K562 (cell line): ENCODE measurements around the gene TRIM24. TPM values are rescaled to one million over a fixed set of nuclear protein-coding genes. Genes with fewer than 3 reads are reported as not detected.

Source experiments
- ATF2 ChIP-seq: sonication (generic); formaldehyde crosslinking; IDR thresholded peaks from 2 replicates; pipeline ENCODE4 v1.8.1; 2022; ENCODE audit warnings: missing genetic modification reagents
- HEY1 ChIP-seq: fragments of 250-450 bp; sonication (Bioruptor Pico); IDR thresholded peaks from 2 replicates; pipeline ENCODE4 v1.5.0; 2020; ENCODE audit warnings: mild to moderate bottlenecking, moderate library complexity, borderline replicate concordance
- HNRNPLL ChIP-seq: fragments of 200-400 bp; formaldehyde crosslinking; IDR thresholded peaks from 2 replicates; pipeline ENCODE4 v1.6.1; 2017; ENCODE audit warnings: low read length, low read depth, mild to moderate bottlenecking; ENCODE audit not compliant: poor library complexity, severe bottlenecking
- L3MBTL2 ChIP-seq: fragments of 450-650 bp; IDR thresholded peaks from 2 replicates; pipeline ENCODE4 v1.6.1; 2016; ENCODE audit warnings: mild to moderate bottlenecking, moderate library complexity
- NEUROD1 ChIP-seq: fragments of 150-350 bp; IDR thresholded peaks from 2 replicates; pipeline ENCODE4 v1.6.1; 2014; ENCODE audit warnings: borderline replicate concordance, low read length, low read depth; ENCODE audit not compliant: partially characterized antibody
- NONO ChIP-seq, 2 experiments: fragments of 200-400 bp in 1 of 2; fragments of 450-650 bp in 1 of 2; formaldehyde crosslinking in 1 of 2; IDR thresholded peaks; 2 replicates each; pipeline ENCODE4 v1.6.1; 2017; ENCODE audit warnings: low read depth in 2 of 2, mild to moderate bottlenecking in 2 of 2, moderate library complexity in 2 of 2, low read length in 1 of 2
- RFX1 ChIP-seq: fragments of 450-650 bp; IDR thresholded peaks from 2 replicates; pipeline ENCODE4 v1.6.1; 2016; ENCODE audit warnings: mild to moderate bottlenecking, moderate library complexity
- RFX7 ChIP-seq: fragments of 250-450 bp; sonication (Bioruptor Pico); IDR thresholded peaks from 2 replicates; pipeline ENCODE4 v1.5.1; 2021; ENCODE audit warnings: mild to moderate bottlenecking
- SRSF3 ChIP-seq: fragments of 200-400 bp; formaldehyde crosslinking; IDR thresholded peaks from 2 replicates; pipeline ENCODE4 v1.6.1; 2016; ENCODE audit warnings: mild to moderate bottlenecking, low read length, moderate library complexity; ENCODE audit not compliant: insufficient read depth
- STAT6 ChIP-seq: sonication (generic); formaldehyde crosslinking; IDR thresholded peaks from 2 replicates; pipeline ENCODE4 v1.8.1; 2023; ENCODE audit warnings: mild to moderate bottlenecking, missing genetic modification reagents
- TAF1 ChIP-seq: IDR thresholded peaks from 2 replicates; pipeline ENCODE4 v1.6.1; 2011; ENCODE audit warnings: mild to moderate bottlenecking, low read length, moderate library complexity; ENCODE audit not compliant: insufficient read depth, control insufficient read depth, severe bottlenecking; ENCODE audit errors: extremely low read depth
- UBTF ChIP-seq, 2 experiments: IDR thresholded peaks; 2 replicates each; pipeline ENCODE4 v1.6.1; 2012; ENCODE audit warnings: improper control_type of control experiment in 2 of 2, low read depth in 2 of 2, low read length in 2 of 2, borderline replicate concordance in 1 of 2
- polyA plus RNA-seq, 8 experiments: library from polyadenylated mRNA; depleted of rRNA in 4 of 8; stranded (reverse) in 5 of 8; unstranded in 3 of 8; fragments of >200 nt; fragmentation: Nextera tagmentation in 2 of 8; fragmentation: Illumina TruSeq in 1 of 8; extraction: Ambion mirVana in 2 of 8; extraction: Trizol in 1 of 8; gene quantifications; 2 replicates each; pipeline versions ENCODE4 v1.2.1 to v1.2.3, GENCODE V29; 2011 to 2014; ENCODE audit warnings: inconsistent platforms in 1 of 8, missing spikeins in 1 of 8
- total RNA-seq, 7 experiments: library from RNA; depleted of rRNA in 6 of 7; stranded (reverse); fragments of >200 nt in 6 of 7; fragmentation: Illumina TruSeq in 2 of 7; extraction: Trizol in 2 of 7; gene quantifications; 2 replicates each; pipeline versions ENCODE4 v1.2.1 to v1.2.3, GENCODE V29; 2011 to 2021; ENCODE audit warnings: low replicate concordance in 1 of 7
- TF ChIP-seq, protein P1 (sequence below), 2 experiments: fragments of 200-800 bp in 1 of 2; sonication (Bioruptor generic) in 1 of 2; sonication (generic) in 1 of 2; formaldehyde crosslinking in 1 of 2; IDR thresholded peaks in 1 of 2; conservative IDR thresholded peaks in 1 of 2; 2 replicates each; pipeline versions ENCODE4 v1.5.0 to v1.6.1; 2016 to 2020; ENCODE audit warnings: missing compliant biosample characterization in 1 of 2, missing genetic modification characterization in 1 of 2, missing genetic modification reagents in 1 of 2
- TF ChIP-seq, protein P2 (sequence below): fragments of 450-650 bp; formaldehyde crosslinking; IDR thresholded peaks from 2 replicates; pipeline ENCODE4 v1.4.0; 2022; ENCODE audit warnings: missing genetic modification characterization
- TF ChIP-seq, protein P3 (sequence below): fragments of 250-450 bp; sonication (Bioruptor Pico); IDR thresholded peaks from 2 replicates; pipeline ENCODE4 v1.8.0; 2022; ENCODE audit warnings: inconsistent platforms, mild to moderate bottlenecking, moderate library complexity, borderline replicate concordance

Gene TRIM24
- total and polyA plus RNA-seq, 9 of the 15 experiments (the other 6 are each of a cell fraction or from before 2014, with no cell fraction given), result 13.4 to 74.0 (median 41.7) TPM

- TF ChIP-seq STAT6 (CRISPR knock-in tag), result no peak
- peak; percentile 35; the same call in 1 of the 2 replicates for TF ChIP-seq HEY1
- TF ChIP-seq L3MBTL2, result peak; percentile 83
- TF ChIP-seq RFX7 (CRISPR knock-in tag), result 0 out of 2 replicates have a peak, but pooled peaks have one; percentile 24
- peak; percentile 15 for TF ChIP-seq NEUROD1
- peak; percentile 94 to 95; a peak in 3 of 4 replicates for TF ChIP-seq UBTF (IDR thresholded peaks at IDR 0.05; ENCODE audit: borderline replicate concordance in 1 of 2, low read depth in 2 of 2, low read length in 2 of 2)
- TF ChIP-seq SRSF3, result no peak
- TF ChIP-seq HNRNPLL, result peak; percentile 71
- TF ChIP-seq, protein P1, sequence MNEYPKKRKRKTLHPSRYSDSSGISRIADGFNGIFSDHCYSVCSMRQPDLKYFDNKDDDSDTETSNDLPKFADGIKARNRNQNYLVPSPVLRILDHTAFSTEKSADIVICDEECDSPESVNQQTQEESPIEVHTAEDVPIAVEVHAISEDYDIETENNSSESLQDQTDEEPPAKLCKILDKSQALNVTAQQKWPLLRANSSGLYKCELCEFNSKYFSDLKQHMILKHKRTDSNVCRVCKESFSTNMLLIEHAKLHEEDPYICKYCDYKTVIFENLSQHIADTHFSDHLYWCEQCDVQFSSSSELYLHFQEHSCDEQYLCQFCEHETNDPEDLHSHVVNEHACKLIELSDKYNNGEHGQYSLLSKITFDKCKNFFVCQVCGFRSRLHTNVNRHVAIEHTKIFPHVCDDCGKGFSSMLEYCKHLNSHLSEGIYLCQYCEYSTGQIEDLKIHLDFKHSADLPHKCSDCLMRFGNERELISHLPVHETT (CRISPR knock-in tag; conservative IDR thresholded peaks at IDR 0.05 in 1 of 2, IDR thresholded peaks at IDR 0.05 in 1 of 2), result peak in 1 of 2 experiments; percentile 95; a peak in 2 of 4 replicates
- TF ChIP-seq, protein P2, sequence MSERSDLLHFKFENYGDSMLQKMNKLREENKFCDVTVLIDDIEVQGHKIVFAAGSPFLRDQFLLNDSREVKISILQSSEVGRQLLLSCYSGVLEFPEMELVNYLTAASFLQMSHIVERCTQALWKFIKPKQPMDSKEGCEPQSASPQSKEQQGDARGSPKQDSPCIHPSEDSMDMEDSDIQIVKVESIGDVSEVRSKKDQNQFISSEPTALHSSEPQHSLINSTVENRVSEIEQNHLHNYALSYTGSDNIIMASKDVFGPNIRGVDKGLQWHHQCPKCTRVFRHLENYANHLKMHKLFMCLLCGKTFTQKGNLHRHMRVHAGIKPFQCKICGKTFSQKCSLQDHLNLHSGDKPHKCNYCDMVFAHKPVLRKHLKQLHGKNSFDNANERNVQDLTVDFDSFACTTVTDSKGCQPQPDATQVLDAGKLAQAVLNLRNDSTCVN (CRISPR knock-in tag), result peak; percentile 66; the same call in 1 of the 2 replicates
- TF ChIP-seq RFX1, result no peak
- TF ChIP-seq, protein P3, sequence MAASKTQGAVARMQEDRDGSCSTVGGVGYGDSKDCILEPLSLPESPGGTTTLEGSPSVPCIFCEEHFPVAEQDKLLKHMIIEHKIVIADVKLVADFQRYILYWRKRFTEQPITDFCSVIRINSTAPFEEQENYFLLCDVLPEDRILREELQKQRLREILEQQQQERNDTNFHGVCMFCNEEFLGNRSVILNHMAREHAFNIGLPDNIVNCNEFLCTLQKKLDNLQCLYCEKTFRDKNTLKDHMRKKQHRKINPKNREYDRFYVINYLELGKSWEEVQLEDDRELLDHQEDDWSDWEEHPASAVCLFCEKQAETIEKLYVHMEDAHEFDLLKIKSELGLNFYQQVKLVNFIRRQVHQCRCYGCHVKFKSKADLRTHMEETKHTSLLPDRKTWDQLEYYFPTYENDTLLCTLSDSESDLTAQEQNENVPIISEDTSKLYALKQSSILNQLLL, result no peak
- TF ChIP-seq TAF1, result peak; percentile 91
- peak; percentile 78 to 94 for TF ChIP-seq NONO (IDR thresholded peaks at IDR 0.05; ENCODE audit: low read depth in 2 of 2, low read length in 1 of 2)
- 0 out of 2 replicates have a peak, but pooled peaks have one; percentile 44 for TF ChIP-seq ATF2 (CRISPR knock-in tag)
Observed at GRCh38 chr7:138460176-138460648, at the start of gene TRIM24 (continued).
